IMR-90 (cell line): ENCODE data around the gene TMEM181. TPM values are rescaled to one million over a fixed set of nuclear protein-coding genes. Genes with fewer than 3 reads are reported as not detected.

Source experiments
- ATAC-seq: fragments of 200-7000 bp; cut with Tn5 transposase; 2 replicates; pipeline ENCODE4 v1.9.1; 2020; ENCODE audit warnings: low read depth, mild to moderate bottlenecking, moderate library complexity
- BruUV-seq: library from RNA; stranded (reverse); fragments of 400-500 nt; replicated peaks from 2 replicates; lab custom pipeline; 2021; lab: Mats Ljungman, UMichigan
- CTCF ChIA-PET: fragments of 300-600 bp; formaldehyde crosslinking; extraction: SDS; loops from one replicate; lab custom pipeline; 2021; ENCODE audit warnings: antibody characterized with exemption; lab: Yijun Ruan, JAX
- POLR2A ChIA-PET: fragments of 300-600 bp; sonication (Branson Sonifier 250); formaldehyde crosslinking; loops from one replicate; lab custom pipeline; 2022; ENCODE audit warnings: antibody characterized with exemption; ENCODE audit not compliant: unreplicated experiment; lab: Charles Lee
- DNase-seq: peaks from one replicate; pipeline ENCODE4 v3.0.0; 2013
- H2AFZ ChIP-seq: replicated peaks from 2 replicates; pipeline ENCODE3; 2013; ENCODE audit warnings: low read length, mild to moderate bottlenecking; ENCODE audit not compliant: poor library complexity
- H2AK5ac ChIP-seq: 2 replicates; pipeline ENCODE4 v1.6.1; 2013; ENCODE audit warnings: low read depth, low read length, inconsistent platforms
- H2AK9ac ChIP-seq: replicated peaks from 2 replicates; pipeline ENCODE3; 2013; ENCODE audit warnings: mild to moderate bottlenecking, low read depth, low read length, moderate library complexity; ENCODE audit not compliant: poor library complexity
- H2BK120ac ChIP-seq: 2 replicates; pipeline ENCODE4 v1.6.1; 2013; ENCODE audit warnings: low read depth, low read length, inconsistent platforms
- H2BK15ac ChIP-seq: 3 replicates; pipeline ENCODE4 v1.6.1; 2013; ENCODE audit warnings: low read depth, low read length, inconsistent platforms
- H2BK20ac ChIP-seq: 2 replicates; pipeline ENCODE4 v1.6.1; 2013; ENCODE audit warnings: low read depth, mild to moderate bottlenecking, inconsistent platforms, low read length, moderate library complexity
- H2BK5ac ChIP-seq: 2 replicates; pipeline ENCODE4 v1.6.1; 2013; ENCODE audit warnings: mild to moderate bottlenecking, low read depth, low read length, inconsistent platforms; ENCODE audit not compliant: poor library complexity, severe bottlenecking
- H3K14ac ChIP-seq: replicated peaks from 2 replicates; pipeline ENCODE4 v1.6.1; 2013; ENCODE audit warnings: low read depth, low read length, inconsistent platforms
- H3K18ac ChIP-seq: 2 replicates; pipeline ENCODE4 v1.6.1; 2013; ENCODE audit warnings: low read depth, low read length, control low read depth
- H3K23ac ChIP-seq: 2 replicates; pipeline ENCODE4 v1.6.1; 2013; ENCODE audit warnings: low read depth, low read length, inconsistent platforms
- H3K27ac ChIP-seq: 2 replicates; pipeline ENCODE4 v1.5.1; 2013; ENCODE audit warnings: mild to moderate bottlenecking, control low read depth, low read length; ENCODE audit not compliant: insufficient read depth
- H3K27me3 ChIP-seq: 2 replicates; pipeline ENCODE4 v1.6.1; 2013; ENCODE audit warnings: low read length; ENCODE audit not compliant: control insufficient read depth, insufficient read depth
- H3K36me3 ChIP-seq: 2 replicates; pipeline ENCODE4 v1.6.1; 2013; ENCODE audit warnings: low read length, mixed read lengths; ENCODE audit not compliant: control insufficient read depth, insufficient read depth
- H3K4ac ChIP-seq: 2 replicates; pipeline ENCODE4 v1.6.1; 2013; ENCODE audit warnings: low read depth, low read length, inconsistent platforms
- H3K4me1 ChIP-seq: 2 replicates; pipeline ENCODE4 v1.6.1; 2013; ENCODE audit warnings: low read length, mixed read lengths; ENCODE audit not compliant: control insufficient read depth, insufficient read depth
- H3K4me2 ChIP-seq: 2 replicates; pipeline ENCODE4 v1.6.1; 2013; ENCODE audit warnings: low read depth, mild to moderate bottlenecking, control low read depth, low read length, moderate library complexity
- H3K4me3 ChIP-seq: 2 replicates; pipeline ENCODE4 v1.5.1; 2013; ENCODE audit warnings: low read depth, mild to moderate bottlenecking, control low read depth, low read length, moderate library complexity; ENCODE audit not compliant: insufficient read depth
- H3K56ac ChIP-seq: 2 replicates; pipeline ENCODE4 v1.6.1; 2013; ENCODE audit warnings: low read length, inconsistent platforms; ENCODE audit not compliant: insufficient read depth; ENCODE audit errors: extremely low read depth
- H3K79me1 ChIP-seq, 2 experiments: 2 replicates each; pipeline ENCODE4 v1.6.1; 2013; ENCODE audit warnings: low read length in 2 of 2, inconsistent platforms in 1 of 2, low read depth in 1 of 2
- H3K9ac ChIP-seq: 2 replicates; pipeline ENCODE4 v1.6.1; 2013; ENCODE audit warnings: low read depth, low read length, control low read depth
- H3K9me1 ChIP-seq: 2 replicates; pipeline ENCODE4 v1.6.1; 2013; ENCODE audit warnings: low read length, inconsistent platforms; ENCODE audit not compliant: insufficient read depth
- H3K9me3 ChIP-seq: 2 replicates; pipeline ENCODE4 v1.6.1; 2013; ENCODE audit warnings: low read length; ENCODE audit not compliant: control insufficient read depth, insufficient read depth
- H4K20me1 ChIP-seq: 2 replicates; pipeline ENCODE4 v1.6.1; 2013; ENCODE audit warnings: low read length, inconsistent platforms; ENCODE audit not compliant: insufficient read depth
- H4K5ac ChIP-seq: 2 replicates; pipeline ENCODE4 v1.6.1; 2013; ENCODE audit warnings: mild to moderate bottlenecking, low read depth, low read length, control low read depth
- H4K8ac ChIP-seq, 2 experiments: 2 replicates each; pipeline ENCODE4 v1.6.1; 2013; ENCODE audit warnings: low read depth in 2 of 2, low read length in 2 of 2, control low read depth in 1 of 2, inconsistent platforms in 1 of 2
- H4K91ac ChIP-seq: 2 replicates; pipeline ENCODE4 v1.6.1; 2013; ENCODE audit warnings: low read depth, low read length, inconsistent platforms; ENCODE audit not compliant: insufficient read depth
- MAZ ChIP-seq: IDR thresholded peaks from 2 replicates; pipeline ENCODE4 v1.6.1; 2012; ENCODE audit warnings: low read depth, mild to moderate bottlenecking, low read length, improper control_type of control experiment, moderate library complexity, borderline replicate concordance
- SMC3 ChIP-seq: fragments of 150-350 bp; IDR thresholded peaks from 2 replicates; pipeline ENCODE4 v1.6.1; 2016; ENCODE audit warnings: low read depth, mild to moderate bottlenecking, antibody characterized with exemption, low read length, moderate library complexity
- whole genome bisulfite sequencing, 2 experiments: methylation state at CpG; one replicate each; pipeline versions ENCODE4 v1.1.5 to v1.1.7; 2013; ENCODE audit warnings: missing lambda C conversion rate in 2 of 2; ENCODE audit not compliant: insufficient read length in 1 of 2; ENCODE audit errors: extremely low coverage in 2 of 2; 5-methylcytosine and 5-hydroxymethylcytosine counted together
- dilution Hi-C: fragments of 300-500 bp; cut with HindIII; formaldehyde crosslinking; loops from one replicate; pipeline ENCODE4 v1.14.3; 2018; ENCODE audit warnings: low sequenced_read_pairs; ENCODE audit not compliant: unreplicated experiment
- in situ Hi-C: fragments of 300-500 bp; cut with MboI; formaldehyde crosslinking; loops from 3 replicates; pipeline ENCODE4 v1.14.3; 2019; ENCODE audit warnings: low sequenced_read_pairs, inconsistent platforms, mixed read lengths
- intact Hi-C: fragments of 100-400 bp; cut with micrococcal nuclease; formaldehyde crosslinking; loops from 2 replicates; pipeline ENCODE4 v1.10.0; 2022
- polyA plus RNA-seq, 3 experiments: library from polyadenylated mRNA; depleted of rRNA; stranded (reverse); fragments of >200 nt; gene quantifications; 2 replicates each; pipeline ENCODE4 v1.2.3, GENCODE V29; 2012; ENCODE audit warnings: low replicate concordance in 1 of 3
- total RNA-seq: library from RNA; depleted of rRNA; stranded (reverse); fragments of >200 nt; gene quantifications from 2 replicates; pipeline ENCODE4 v1.2.3, GENCODE V29; 2012

Gene TMEM181
- total and polyA plus RNA-seq, 2 of the 4 experiments (the other 2 are of a cell fraction) = 22.8 to 27.8 TPM

DNA sequence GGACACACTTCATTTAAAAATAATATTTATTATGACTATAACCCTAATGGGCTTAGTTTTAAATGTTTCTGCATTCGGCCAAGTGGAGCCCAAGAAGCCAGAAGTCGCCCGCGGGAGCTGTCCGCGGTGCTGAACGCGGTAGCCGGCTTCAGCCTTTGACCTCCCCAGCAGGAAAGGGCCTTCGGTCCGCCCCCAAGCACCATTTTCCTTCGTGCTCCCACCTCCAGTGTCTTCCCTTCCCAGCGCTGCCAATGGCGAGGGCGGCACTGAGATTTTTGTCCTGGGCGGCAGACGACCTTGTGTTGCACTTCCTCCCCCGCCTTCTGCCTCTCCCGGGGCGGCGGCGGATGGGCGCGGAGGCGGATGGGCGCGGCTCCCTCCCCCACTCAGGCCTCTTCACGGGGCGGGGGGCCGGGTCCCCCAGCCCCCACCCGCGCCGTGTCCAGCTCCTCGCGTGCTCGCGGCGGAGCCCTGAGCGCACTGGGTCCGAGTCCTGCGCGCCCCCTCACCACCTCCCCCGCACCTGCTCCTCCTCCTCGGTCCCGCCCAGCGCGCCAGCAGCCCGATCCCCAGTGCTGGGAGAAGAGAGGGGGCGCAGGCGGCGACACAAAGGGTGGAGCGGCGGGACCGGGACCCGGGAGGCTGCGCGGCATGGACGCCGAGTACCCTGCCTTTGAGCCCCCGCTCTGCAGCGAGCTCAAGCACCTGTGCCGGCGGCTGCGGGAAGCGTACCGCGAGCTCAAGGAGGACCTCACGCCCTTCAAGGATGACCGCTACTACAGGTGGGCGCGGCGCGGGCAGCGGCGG is 23.6 kb upstream of the TMEM181 start:
- Histone ChIP-seq H2AK9ac (no peak overlapping the region), H3K4ac (no peak overlapping the region), H3K4me1 (peaks cover 2% of the 10 kb centered on the region; the same call in 1 of the 2 replicates), H3K14ac (no peak overlapping the region), H2BK5ac (no peak overlapping the region), H4K91ac (no peak overlapping the region), H2BK15ac (no peak overlapping the region), H4K8ac (no peak overlapping the region), H2AK5ac (no peak overlapping the region), H3K79me1 (no peaks in the 10 kb centered on the region), H3K36me3 (no peaks in the 10 kb centered on the region), H3K9me1 (no peaks in the 10 kb centered on the region), H3K56ac (no peak overlapping the region), H3K4me2 (peak overlapping the region; percentile 99), H3K27me3 (peaks cover 40% of the 10 kb centered on the region), H2BK20ac (no peak overlapping the region), H3K23ac (no peak overlapping the region), H2AFZ (peak overlapping the region; percentile 51), H2BK120ac (no peak overlapping the region), H3K9ac (no peak overlapping the region), H4K20me1 (no peaks in the 10 kb centered on the region), H3K9me3 (0 out of 2 replicates have a peak, but pooled peaks cover 2% of the 10 kb centered on the region), H3K18ac (no peak overlapping the region), H4K5ac (no peak overlapping the region), H3K27ac (no peak overlapping the region), H3K4me3 (peak overlapping the region; percentile 57)
- TF ChIP-seq MAZ (peak; percentile 33; the same call in 1 of the 2 replicates), SMC3 (no peak)
- ATAC-seq (peak; percentile 88), DNase-seq (peak; percentile 65)
- ChIA-PET POLR2A (no interaction called here), CTCF (no interaction called here)
- in situ Hi-C loops (no loop called here), intact Hi-C loops (no loop called here), dilution Hi-C loops (no loop called here)
- WGBS, 2 experiments = 1% methylated on average over 21 of the region's 75 CpGs; no CpG with 5 or more reads in 1 of the 2 experiments
- no TSS peak for BruUV-seq
